MCF 10A (cell line): Measurements from ENCODE around the gene GPR12. TPM values are rescaled to one million over a fixed set of nuclear protein-coding genes. Genes with fewer than 3 reads are reported as not detected.
"Not testable (repeated sequence)": the region's sequence is repeated elsewhere in the genome, so short reads cannot be mapped to it uniquely, and the experiment has no call there.

ENCODE experiments used
- BruUV-seq: library from RNA; stranded (reverse); fragments of 400-500 nt; replicated peaks from 2 replicates; lab custom pipeline; 2021; lab: Mats Ljungman, UMichigan
- CTCF ChIA-PET: fragments of 300-600 bp; sonication (Branson Sonifier 250); formaldehyde crosslinking; extraction: SDS; loops from one replicate; lab custom pipeline; 2021; ENCODE audit warnings: antibody characterized with exemption, inconsistent platforms; lab: Yijun Ruan, JAX
- POLR2A ChIA-PET: fragments of 300-600, 350-650 bp; sonication (Branson Sonifier 250); formaldehyde crosslinking; extraction: SDS; loops from one replicate; lab custom pipeline; 2020; ENCODE audit warnings: antibody characterized with exemption, inconsistent platforms; lab: Yijun Ruan, JAX
- DNase-seq: peaks from one replicate; pipeline ENCODE4 v3.0.0-alpha.2; 2018; ENCODE audit not compliant: unreplicated experiment
- H3K27ac Mint-ChIP-seq: one replicate; pipeline ENCODE4 v1.8.0; 2022; ENCODE audit warnings: mild to moderate bottlenecking, low read depth, mixed read lengths; ENCODE audit not compliant: unreplicated experiment
- H3K27me3 Mint-ChIP-seq: one replicate; pipeline ENCODE4 v1.8.0; 2022; ENCODE audit warnings: mixed read lengths; ENCODE audit not compliant: insufficient read depth, unreplicated experiment
- H3K36me3 Mint-ChIP-seq: one replicate; pipeline ENCODE4 v1.8.0; 2022; ENCODE audit warnings: mild to moderate bottlenecking, moderate library complexity, mixed read lengths; ENCODE audit not compliant: insufficient read depth, unreplicated experiment
- H3K4me1 Mint-ChIP-seq: one replicate; pipeline ENCODE4 v1.8.0; 2022; ENCODE audit warnings: mixed read lengths; ENCODE audit not compliant: insufficient read depth, unreplicated experiment
- H3K4me3 Mint-ChIP-seq: one replicate; pipeline ENCODE4 v1.8.0; 2022; ENCODE audit warnings: mild to moderate bottlenecking, moderate library complexity, mixed read lengths; ENCODE audit not compliant: unreplicated experiment
- H3K9me3 Mint-ChIP-seq: one replicate; pipeline ENCODE4 v1.8.0; 2022; ENCODE audit warnings: mixed read lengths; ENCODE audit not compliant: unreplicated experiment
- CTCF ChIP-seq: fragments of 200-600 bp; IDR thresholded peaks from one replicate; pipeline ENCODE4 v1.8.0; 2022; ENCODE audit warnings: antibody characterized with exemption, mild to moderate bottlenecking; ENCODE audit not compliant: unreplicated experiment
- intact Hi-C: fragments of 100-400 bp; cut with micrococcal nuclease; formaldehyde crosslinking; loops from 2 replicates; pipeline ENCODE4 v1.14.1; 2022
- total RNA-seq: library from RNA; stranded (reverse); gene quantifications from 2 replicates; pipeline ENCODE4 v1.2.3, GENCODE V29; 2022

Gene GPR12
- total RNA-seq, 1 experiment from 2014 or later, result not detected

GRCh38 chr13:26735677-26736076, 24.9 kb downstream of the GPR12 start:
- CTCF ChIA-PET, result interaction anchor here (0.6 kb wide), 1 partner anchor 152 kb away, joined by 3 read pairs; no protein-coding TSS in a partner anchor

DNA sequence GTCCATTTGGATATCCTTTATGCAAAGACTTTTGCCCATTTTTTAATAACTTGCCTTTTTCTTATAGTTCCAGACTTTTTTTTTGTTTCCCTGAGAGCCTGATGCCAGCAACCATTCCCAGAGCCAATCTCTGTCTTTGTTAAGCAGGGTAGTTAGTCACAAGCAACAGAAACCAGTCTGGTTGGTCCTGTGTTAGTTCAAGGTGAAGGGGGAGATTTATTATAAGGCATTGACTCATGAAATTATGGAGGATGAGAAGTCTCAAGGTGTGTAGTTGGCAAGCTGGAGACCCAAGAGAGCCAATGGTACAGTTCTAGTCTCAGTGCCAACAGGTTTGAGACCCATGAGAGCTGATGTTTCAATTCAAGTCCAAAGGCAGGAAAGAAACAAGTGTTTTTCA, 33.0 kb downstream of the GPR12 start:
- ChIA-PET POLR2A (no interaction called here), CTCF (interaction anchor here (0.7 kb wide), 1 partner anchor 221 kb away, joined by 6 read pairs; no protein-coding TSS in a partner anchor)
- Mint-ChIP-seq H3K27ac (no peak overlapping the region), H3K4me1 (no peaks in the 10 kb centered on the region), H3K27me3 (peaks cover 41% of the 10 kb centered on the region), H3K4me3 (no peak overlapping the region), H3K36me3 (no peaks in the 10 kb centered on the region), H3K9me3 (no peaks in the 10 kb centered on the region)
- intact Hi-C loops, result no loop called here
- no peak for DNase-seq
- TF ChIP-seq CTCF, result no peak
- no TSS peak for BruUV-seq

More at GRCh38 chr13:26735677-26736076, 24.9 kb downstream of the GPR12 start:
- no peak for DNase-seq
- no TSS peak for BruUV-seq
- TF ChIP-seq CTCF, result no peak
- Mint-ChIP-seq H3K4me1 (no peaks in the 10 kb centered on the region), H3K27me3 (peaks cover 66% of the 10 kb centered on the region), H3K4me3 (no peak overlapping the region), H3K27ac (no peak overlapping the region), H3K36me3 (no peaks in the 10 kb centered on the region), H3K9me3 (peaks cover 11% of the 10 kb centered on the region)
- POLR2A ChIA-PET, result interaction anchor here (1.6 kb wide), 1 partner anchor 15 kb away, joined by 3 read pairs; no protein-coding TSS in a partner anchor
- intact Hi-C loops, result no loop called here

DNA sequence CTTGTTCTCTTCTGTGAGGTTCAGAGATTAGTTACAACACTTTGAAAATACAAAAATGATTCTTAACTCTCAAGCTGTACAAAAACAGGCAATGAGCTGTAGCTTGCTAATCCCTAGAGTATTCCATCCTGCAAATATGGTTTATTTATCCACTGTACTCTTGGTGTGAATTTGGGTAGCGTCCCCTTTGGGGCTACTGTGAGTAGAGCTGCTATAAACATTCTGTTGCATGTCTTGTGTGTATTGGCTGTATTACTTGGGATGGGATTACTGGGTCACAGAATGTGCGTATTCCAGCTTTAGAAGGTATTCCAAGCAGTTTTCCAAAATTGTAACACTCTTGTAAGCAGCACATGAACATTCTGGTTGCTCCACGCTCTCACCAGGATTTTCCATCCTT, 33.5 kb downstream of the GPR12 start:
- Mint-ChIP-seq H3K4me1 (no peaks in the 10 kb centered on the region), H3K9me3 (no peaks in the 10 kb centered on the region), H3K27ac (no peak overlapping the region), H3K27me3 (peaks cover 44% of the 10 kb centered on the region), H3K4me3 (no peak overlapping the region), H3K36me3 (no peaks in the 10 kb centered on the region)
- TF ChIP-seq CTCF, result no peak
- intact Hi-C loops, result no loop called here
- no peak for DNase-seq
- POLR2A ChIA-PET, result no interaction called here
- CTCF ChIA-PET, result interaction anchor here (0.7 to 1.2 kb wide), 2 partner anchors 82 to 145 kb away, joined by 3 to 5 read pairs; no protein-coding TSS in a partner anchor
- no TSS peak for BruUV-seq

- no peak for DNase-seq
- ChIA-PET POLR2A (interaction anchor here (0.6 kb wide), 1 partner anchor 150 kb away, joined by 3 read pairs; no protein-coding TSS in a partner anchor), CTCF (interaction anchor here (0.7 to 1.2 kb wide), 2 partner anchors 82 to 146 kb away, joined by 3 to 5 read pairs; no protein-coding TSS in a partner anchor)
- no TSS peak for BruUV-seq
- Mint-ChIP-seq H3K27me3 (peaks cover 44% of the 10 kb centered on the region), H3K4me3 (no peak overlapping the region), H3K9me3 (no peaks in the 10 kb centered on the region), H3K36me3 (no peaks in the 10 kb centered on the region), H3K4me1 (no peaks in the 10 kb centered on the region), H3K27ac (no peak overlapping the region)
- TF ChIP-seq CTCF, result no peak
- intact Hi-C loops, result no loop called here
These were observed 33.9 kb downstream of the GPR12 start for GRCh38 chr13:26726684-26727083.

DNA sequence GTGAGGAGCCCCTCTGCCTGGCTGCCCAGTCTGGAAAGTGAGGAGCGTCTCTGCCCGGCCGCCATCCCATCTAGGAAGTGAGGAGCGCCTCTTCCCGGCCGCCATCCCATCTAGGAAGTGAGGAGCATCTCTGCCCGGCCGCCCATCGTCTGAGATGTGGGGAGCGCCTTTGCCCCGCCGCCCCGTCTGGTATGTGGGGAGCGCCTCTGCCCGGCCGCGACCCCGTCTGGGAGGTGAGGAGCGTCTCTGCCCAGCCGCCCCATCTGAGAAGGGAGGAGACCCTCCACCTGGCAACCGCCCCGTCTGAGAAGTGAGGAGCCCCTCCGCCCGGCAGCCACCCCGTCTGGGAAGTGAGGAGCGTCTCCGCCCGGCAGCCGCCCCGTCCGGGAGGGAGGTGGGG, 37.0 kb downstream of the GPR12 start:
- H3K9me3 Mint-ChIP-seq, POLR2A ChIA-PET, DNase-seq, intact Hi-C loops, H3K4me1 Mint-ChIP-seq, H3K27ac Mint-ChIP-seq, H3K4me3 Mint-ChIP-seq, BruUV-seq, CTCF ChIA-PET, H3K36me3 Mint-ChIP-seq: not testable (repeated sequence)
- H3K27me3 Mint-ChIP-seq, result peaks cover 55% of the 10 kb centered on the region
